GM12873 (cell line): Measurements from ENCODE around the gene SEZ6.

ENCODE experiments used
- CTCF ChIP-seq: IDR thresholded peaks from 2 replicates; pipeline ENCODE4 v1.5.1; 2012; ENCODE audit warnings: low read depth, mild to moderate bottlenecking, moderate library complexity, low read length, control low read depth; ENCODE audit not compliant: insufficient read depth; ENCODE audit errors: missing control alignments

The SEZ6 gene

GRCh38 chr17:28944343-28944742 lies 61.5 kb downstream of the SEZ6 start:
- no peak for TF ChIP-seq CTCF

- no peak for TF ChIP-seq CTCF
Observed at GRCh38 chr17:28942925-28943324, 62.9 kb downstream of the SEZ6 start.

GRCh38 chr17:28941251-28941650 lies 64.6 kb downstream of the SEZ6 start:
- TF ChIP-seq CTCF, result no peak

- no peak for TF ChIP-seq CTCF
Observed at GRCh38 chr17:28940675-28941074, 65.2 kb downstream of the SEZ6 start.

- no peak for TF ChIP-seq CTCF
Observed at GRCh38 chr17:28940142-28940541, 65.7 kb downstream of the SEZ6 start.

GRCh38 chr17:28938552-28938951 lies 67.3 kb downstream of the SEZ6 start:
- no peak for TF ChIP-seq CTCF

GRCh38 chr17:28937044-28937729 lies 68.6 kb downstream of the SEZ6 start:
- TF ChIP-seq CTCF, result no peak
